Measurements from ENCODE around the gene RIPPLY1.

DNA sequence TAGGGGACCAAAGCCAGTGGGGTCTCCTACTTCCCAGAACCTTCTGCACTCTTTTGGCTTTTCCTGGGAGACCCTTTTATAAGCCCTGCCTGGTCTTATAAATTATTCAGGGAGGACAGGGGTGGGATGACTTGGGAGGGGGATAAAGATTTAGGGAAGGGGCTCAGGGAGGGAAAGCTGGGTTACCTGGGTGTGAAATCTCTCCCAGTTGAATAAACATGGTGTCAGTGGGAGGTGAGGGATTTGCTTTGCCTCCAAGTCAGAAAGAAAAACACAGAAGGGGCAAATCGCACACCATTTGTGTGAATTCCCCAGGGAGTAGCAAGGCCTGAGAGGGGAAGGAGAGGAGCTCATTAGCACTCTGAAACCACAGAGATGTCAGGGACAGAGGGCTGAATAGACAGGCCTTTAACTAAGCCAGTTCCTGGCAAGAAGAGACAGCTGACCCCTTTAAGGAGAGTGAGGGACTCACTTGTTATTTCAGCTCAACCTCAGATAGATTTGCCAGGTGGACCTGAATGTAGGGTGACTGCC, at the start of gene RIPPLY1:
- TF ChIP-seq EZH2 (IDR thresholded peaks at IDR 0.05; ENCODE audit: borderline replicate concordance) (no peak), EZH2phosphoT487 (IDR thresholded peaks at IDR 0.05; ENCODE audit: low read depth, severe bottlenecking, unreplicated experiment) (no peak)

Measured in hepatocyte (in vitro differentiated cells).